RWPE1 (cell line): ENCODE measurements around the gene SLC35D2.
"Not testable (repeated sequence)": the region's sequence is repeated elsewhere in the genome, so short reads cannot be mapped to it uniquely, and the experiment has no call there.

Source experiments
- CTCF ChIA-PET: fragments of 350-600 bp; sonication (Branson Sonifier 250); formaldehyde crosslinking; extraction: SDS; loops from one replicate; lab custom pipeline; 2021; lab: Yijun Ruan, JAX
- POLR2A ChIA-PET: fragments of 400-600 bp; formaldehyde crosslinking; extraction: SDS; loops from one replicate; lab custom pipeline; 2020; ENCODE audit warnings: antibody characterized with exemption; ENCODE audit not compliant: low non-redundant PET; lab: Yijun Ruan, JAX
- DNase-seq: peaks from one replicate; pipeline ENCODE4 v3.0.0; 2012; ENCODE audit warnings: low spot score
- H3K27ac ChIP-seq: fragments of 450-650 bp; 2 replicates; pipeline ENCODE4 v1.5.1; 2017
- TF ChIP-seq, protein P1 (sequence below): fragments of 450-650 bp; conservative IDR thresholded peaks from 2 replicates; pipeline ENCODE4 v1.5.1; 2017; ENCODE audit warnings: low read depth, mild to moderate bottlenecking

The SLC35D2 gene

DNA sequence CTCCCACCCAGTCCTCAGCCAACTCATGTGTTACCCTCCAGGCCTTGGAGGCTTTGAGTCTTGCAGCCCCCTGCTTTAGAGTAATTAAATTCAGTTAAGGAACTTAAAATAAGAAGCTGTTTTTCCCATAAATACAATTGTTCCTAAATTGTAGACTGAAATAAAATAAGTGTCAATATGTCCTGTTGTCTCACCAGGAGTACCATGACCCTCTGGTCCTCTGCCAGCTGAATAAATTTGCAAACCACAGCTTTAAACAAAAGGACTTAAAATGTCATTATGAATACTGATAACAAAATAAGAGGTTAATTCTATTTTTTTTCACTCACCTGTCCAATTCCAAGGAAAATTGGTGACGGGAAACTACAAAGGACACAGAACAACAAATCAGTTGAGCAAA is 15.6 kb downstream of the SLC35D2 start:
- no peak overlapping the region for H3K27ac ChIP-seq
- no peak for DNase-seq
- ChIA-PET POLR2A (no interaction called here), CTCF (interaction anchor here (0.6 to 1.3 kb wide), 3 partner anchors 22 to 136 kb away, joined by 4 to 6 read pairs (median 5); partner anchors contain the start of gene HSD17B3)
- TF ChIP-seq, protein P1, sequence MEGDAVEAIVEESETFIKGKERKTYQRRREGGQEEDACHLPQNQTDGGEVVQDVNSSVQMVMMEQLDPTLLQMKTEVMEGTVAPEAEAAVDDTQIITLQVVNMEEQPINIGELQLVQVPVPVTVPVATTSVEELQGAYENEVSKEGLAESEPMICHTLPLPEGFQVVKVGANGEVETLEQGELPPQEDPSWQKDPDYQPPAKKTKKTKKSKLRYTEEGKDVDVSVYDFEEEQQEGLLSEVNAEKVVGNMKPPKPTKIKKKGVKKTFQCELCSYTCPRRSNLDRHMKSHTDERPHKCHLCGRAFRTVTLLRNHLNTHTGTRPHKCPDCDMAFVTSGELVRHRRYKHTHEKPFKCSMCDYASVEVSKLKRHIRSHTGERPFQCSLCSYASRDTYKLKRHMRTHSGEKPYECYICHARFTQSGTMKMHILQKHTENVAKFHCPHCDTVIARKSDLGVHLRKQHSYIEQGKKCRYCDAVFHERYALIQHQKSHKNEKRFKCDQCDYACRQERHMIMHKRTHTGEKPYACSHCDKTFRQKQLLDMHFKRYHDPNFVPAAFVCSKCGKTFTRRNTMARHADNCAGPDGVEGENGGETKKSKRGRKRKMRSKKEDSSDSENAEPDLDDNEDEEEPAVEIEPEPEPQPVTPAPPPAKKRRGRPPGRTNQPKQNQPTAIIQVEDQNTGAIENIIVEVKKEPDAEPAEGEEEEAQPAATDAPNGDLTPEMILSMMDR, result no peak

DNA sequence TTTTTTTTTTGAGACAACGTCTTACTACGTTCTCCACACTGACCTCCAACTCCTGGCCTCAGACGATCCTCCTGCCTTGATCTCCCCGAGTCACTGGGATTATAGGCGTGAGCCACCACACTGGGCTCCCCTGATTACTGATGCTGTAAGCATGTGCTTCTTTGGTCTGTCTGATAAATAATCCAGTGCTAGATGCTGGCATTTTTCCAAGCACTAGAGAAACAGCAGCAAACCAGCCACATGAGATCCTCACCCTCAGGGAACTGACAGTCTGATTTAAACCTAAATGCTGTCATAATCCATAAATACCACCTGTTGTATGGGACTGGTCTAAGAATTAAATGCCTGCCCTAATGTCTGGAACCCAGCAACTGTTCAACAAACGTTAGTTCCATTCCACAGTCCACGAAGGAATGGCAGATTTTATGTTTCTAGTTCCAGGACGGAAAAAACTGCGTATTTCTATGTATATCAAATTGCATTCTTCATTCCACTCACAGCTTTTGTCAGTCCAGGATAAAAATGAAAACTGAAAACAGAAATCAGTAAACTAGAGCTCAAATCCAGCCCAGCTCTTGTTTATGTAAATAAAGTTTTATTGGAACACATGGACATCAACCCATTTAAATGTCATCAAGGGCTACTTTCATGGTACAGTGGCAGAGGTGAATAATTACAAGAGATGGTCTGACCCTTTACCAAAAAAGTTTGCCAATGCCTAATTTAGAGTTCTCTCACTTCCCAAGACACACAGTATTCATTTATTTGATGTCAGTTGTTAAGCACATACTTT is 20.1 kb downstream of the SLC35D2 start:
- TF ChIP-seq, protein P1, result no peak
- DNase-seq, result no peak
- ChIA-PET CTCF (interaction anchor here (0.6 kb wide), 1 partner anchor 143 kb away, joined by 3 read pairs; no protein-coding TSS in a partner anchor), POLR2A (no interaction called here)
- no peak overlapping the region for H3K27ac ChIP-seq

DNA sequence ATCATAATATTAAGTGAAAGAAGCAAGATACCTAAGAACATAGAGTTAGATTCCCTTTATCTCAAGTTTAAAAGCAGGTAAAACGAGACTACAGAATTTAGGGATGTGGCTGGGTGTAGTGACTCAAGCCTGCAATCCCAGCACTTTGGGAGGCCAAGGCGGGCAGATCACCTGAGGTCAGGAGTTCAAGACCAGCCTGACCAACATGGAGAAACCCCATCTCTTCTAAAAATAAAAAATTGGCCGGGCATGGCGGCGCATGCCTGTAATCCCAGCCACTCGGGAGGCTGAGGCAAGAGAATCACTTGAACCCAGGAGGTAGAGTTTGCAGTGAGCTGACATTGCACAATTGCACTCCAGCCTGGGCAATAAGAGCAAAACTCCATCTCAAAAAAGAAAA is 21.4 kb downstream of the SLC35D2 start:
- CTCF ChIA-PET, POLR2A ChIA-PET, DNase-seq, H3K27ac ChIP-seq: not testable (repeated sequence)

DNA sequence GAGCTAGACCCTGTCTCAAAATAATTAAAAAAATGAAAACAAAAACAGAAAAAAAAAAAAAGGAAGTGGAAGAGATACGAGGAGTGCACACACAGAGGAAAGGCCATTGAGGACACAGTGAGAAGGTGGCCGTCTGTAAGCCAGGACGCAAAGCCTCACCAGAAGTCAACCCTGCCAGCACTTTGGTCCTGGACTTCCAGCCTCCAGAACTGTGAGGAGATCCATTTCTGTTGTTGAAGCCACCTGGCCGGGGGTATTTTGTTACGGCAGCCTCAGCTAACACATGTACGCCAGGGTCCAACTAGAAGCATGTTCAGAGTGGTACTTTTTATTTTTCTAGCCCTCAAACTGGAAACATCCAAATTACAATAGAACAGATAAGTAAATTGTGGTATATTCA is 21.8 kb downstream of the SLC35D2 start:
- TF ChIP-seq, protein P1, result no peak
- ChIA-PET CTCF (no interaction called here), POLR2A (no interaction called here)
- no peak for DNase-seq
- H3K27ac ChIP-seq, result no peak overlapping the region

DNA sequence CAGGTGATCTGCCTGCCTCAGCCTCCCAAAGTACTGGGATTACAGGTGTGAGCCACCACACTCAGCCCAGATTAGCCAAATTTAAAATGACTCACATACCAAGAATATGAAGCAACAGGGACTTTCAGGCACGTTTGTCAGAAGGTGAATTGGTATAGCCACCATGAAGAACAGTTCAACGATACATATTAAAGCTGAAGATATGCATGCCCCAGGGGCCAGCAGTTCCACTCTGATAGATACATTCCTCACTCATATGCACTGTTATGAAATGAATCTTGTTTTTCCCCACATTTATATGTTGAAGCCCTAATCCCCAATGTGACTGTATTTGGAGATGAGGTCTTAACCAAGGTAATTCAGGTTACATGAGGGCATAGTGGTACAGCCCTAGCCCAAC is 22.5 kb downstream of the SLC35D2 start:
- CTCF ChIA-PET, result interaction anchor here (0.6 kb wide), 1 partner anchor 205 kb away, joined by 5 read pairs; no protein-coding TSS in a partner anchor
- H3K27ac ChIP-seq, result no peak overlapping the region
- TF ChIP-seq, protein P1, result no peak
- no peak for DNase-seq
- POLR2A ChIA-PET, result no interaction called here

DNA sequence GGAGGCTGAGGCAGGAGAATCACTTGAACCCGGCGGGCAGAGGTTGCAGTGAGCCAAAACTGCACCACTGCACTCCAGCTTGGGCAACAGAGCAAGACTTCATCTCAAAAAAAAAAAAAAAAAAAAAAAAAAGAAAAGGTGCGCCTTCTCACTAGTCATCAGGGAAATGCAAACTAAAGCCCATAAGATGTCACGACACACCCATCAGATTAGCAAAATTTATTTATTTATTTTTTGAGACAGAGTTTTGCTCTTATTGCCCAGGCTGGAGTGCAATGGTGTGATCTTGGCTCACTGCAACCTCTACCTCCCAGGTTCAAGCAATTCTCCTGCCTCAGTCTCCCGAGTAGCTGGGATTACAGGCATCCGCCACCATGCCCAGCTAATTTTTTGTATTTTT is 23.0 kb downstream of the SLC35D2 start:
- DNase-seq, H3K27ac ChIP-seq, POLR2A ChIA-PET, CTCF ChIA-PET: not testable (repeated sequence)

DNA sequence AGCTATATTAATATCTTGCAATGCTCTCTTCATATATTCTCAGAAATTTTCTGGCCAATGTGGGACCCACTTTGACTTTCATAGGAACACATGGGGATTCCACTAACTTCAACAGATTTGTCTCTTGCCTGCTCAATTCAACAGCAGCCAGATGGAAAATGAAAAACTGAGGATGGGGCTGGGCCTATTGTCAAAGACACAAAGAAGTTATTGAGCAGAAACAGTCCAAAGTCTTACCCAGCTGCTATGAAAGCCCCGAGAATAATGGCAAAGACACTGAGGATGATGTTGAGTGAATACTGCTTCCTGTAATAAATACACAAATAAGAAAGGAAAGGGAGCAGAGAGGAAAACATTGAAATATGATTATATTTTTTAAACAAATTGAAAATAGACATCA is 32.6 kb downstream of the SLC35D2 start:
- TF ChIP-seq, protein P1, result no peak
- POLR2A ChIA-PET, result no interaction called here
- H3K27ac ChIP-seq, result no peak overlapping the region
- CTCF ChIA-PET, result interaction anchor here (1.0 kb wide), 1 partner anchor 23 kb away, joined by 7 read pairs; no protein-coding TSS in a partner anchor
- no peak for DNase-seq
